Measurements from ENCODE around the gene GALK1.

The GALK1 gene

GRCh38 chr17:75751676-75752404 is 13.2 kb downstream of the GALK1 start:
- no peak for DNase-seq

- no peak for DNase-seq
Observed at GRCh38 chr17:75750661-75751423, 14.2 kb downstream of the GALK1 start.

DNA sequence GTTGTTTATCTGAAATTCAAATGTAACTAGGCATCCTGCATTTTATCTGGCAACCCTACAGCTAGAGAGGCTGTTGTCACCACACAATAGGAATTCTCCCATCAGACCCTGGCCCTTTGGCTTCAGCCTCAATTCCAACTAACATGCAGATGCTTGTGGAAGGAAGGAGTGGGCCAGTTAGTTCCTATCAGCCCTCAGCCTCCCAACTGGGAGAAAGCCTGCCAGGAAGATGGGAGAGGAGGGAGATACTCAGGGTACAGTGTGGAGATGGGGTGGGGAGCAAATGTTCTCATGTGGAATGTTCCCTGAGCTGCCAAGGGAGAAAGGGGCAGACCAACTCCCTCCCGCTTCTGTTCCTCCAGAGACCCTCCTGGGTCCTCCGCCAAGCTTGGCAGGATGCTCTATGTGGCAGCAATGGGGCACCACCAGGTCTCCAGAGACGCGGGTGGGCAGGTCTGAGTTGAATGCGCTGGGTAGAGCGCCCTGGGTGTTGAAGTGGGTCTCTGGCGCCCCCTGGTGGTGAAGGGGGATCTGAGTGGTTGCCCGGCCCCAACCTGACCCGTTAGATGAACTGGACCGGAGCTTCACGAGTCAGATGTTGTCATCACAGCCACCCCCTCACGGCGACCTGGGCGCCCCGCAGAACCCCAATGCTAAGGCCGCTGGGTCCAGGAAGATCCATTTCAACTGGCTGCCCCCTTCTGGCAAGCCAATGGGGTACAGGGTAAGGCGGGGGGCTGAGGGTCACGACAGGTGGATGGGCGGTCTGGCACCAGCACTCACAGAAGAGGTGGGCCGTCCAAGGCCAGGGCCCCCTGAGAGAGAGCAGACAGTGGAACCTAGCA is 15.2 kb downstream of the GALK1 start:
- DNase-seq = peak in 54 of 56 donors; percentile 28 to 95 (median 70)

DNA sequence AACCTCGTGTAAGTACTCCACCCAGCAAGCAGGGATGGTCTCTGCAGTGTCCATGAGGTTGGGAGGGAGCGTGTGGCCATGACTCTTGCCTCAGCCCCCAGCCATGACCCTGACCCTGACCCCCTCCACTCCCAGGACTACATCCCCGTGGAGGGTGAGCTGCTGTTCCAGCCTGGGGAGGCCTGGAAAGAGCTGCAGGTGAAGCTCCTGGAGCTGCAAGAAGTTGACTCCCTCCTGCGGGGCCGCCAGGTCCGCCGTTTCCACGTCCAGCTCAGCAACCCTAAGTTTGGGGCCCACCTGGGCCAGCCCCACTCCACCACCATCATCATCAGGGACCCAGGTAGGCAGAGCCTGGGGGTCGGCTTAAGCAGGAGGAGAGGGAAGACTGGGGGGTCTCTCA is 16.3 kb downstream of the GALK1 start:
- DNase-seq = no peak

DNA sequence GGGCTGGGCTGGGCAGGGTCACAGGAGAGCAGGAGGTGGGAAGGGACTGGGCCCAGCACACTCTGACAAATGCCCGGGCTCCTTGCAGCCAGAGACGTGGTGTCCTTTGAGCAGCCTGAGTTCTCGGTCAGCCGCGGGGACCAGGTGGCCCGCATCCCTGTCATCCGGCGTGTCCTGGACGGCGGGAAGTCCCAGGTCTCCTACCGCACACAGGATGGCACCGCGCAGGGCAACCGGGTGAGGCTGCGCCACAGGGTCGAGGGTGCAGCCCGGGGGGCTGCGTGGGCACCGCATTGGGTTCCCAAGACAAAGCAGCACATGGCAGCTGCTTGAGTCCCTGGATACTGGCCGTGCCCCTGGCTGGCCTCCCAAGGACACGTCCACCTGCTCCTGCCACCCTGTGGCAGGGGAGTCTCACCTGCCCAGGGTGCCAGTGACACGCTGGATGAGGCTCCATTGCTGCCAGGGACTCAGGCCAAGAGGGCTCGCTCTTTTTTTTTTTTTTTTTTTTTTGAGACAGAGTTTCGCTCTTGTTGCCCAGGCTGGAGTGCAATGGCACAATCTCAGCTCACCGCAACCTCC is 21.3 kb downstream of the GALK1 start:
- no peak for DNase-seq

- DNase-seq = no peak
Observed at GRCh38 chr17:75742337-75742736, 22.7 kb downstream of the GALK1 start.

- DNase-seq = no peak
Observed at GRCh38 chr17:75740631-75741077, 24.3 kb downstream of the GALK1 start.

GRCh38 chr17:75740215-75740614 is 24.8 kb downstream of the GALK1 start:
- DNase-seq = no peak

DNA sequence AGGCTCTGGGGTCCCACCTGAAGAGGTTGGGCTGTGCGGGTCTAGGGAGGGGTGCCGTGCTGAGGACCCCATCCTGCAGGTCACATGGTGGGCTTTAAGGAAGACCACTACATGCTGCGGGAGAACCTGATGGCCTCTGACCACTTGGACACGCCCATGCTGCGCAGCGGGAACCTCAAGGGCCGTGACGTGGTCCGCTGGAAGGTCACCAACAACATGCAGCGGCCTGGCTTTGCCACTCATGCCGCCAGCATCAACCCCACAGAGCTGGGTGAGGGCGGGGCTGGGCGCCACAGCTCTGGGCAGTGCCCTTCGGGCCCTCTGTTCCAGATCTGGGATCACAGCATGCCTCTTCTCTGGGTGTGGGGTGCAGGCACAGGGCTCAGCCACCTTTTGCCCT is 25.2 kb downstream of the GALK1 start:
- no peak for DNase-seq

- no peak for DNase-seq
Observed at GRCh38 chr17:75739174-75739573, 25.8 kb downstream of the GALK1 start.

DNA sequence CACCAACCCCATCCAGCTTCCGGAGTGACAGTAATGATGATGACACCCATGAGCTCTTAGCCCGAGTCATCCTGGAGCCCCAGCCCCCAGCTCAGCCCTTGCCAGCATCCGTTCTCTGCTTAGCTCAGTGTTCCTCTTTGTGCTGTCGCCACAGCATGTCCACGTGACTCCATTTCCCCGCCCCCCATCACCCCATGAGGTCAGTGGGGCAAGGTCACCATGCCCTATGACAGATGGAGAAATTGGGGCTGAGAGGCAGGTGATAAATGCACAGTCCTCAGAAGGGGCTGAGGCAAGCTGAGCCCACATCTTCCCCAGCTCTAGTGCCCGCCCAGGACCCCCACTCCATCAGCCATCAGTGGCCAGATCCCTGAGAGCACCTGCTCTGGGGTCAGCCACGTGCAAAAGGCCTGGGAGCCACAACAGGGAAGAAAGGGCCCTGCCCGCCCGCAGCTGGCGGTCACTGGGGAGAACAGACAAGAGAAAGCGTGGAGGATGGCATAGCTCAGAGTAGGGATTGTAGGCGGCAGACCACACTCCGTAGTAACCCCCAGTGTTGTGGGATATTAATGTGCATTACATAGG is 26.7 kb downstream of the GALK1 start:
- peak in 28 of 56 donors; percentile 3 to 71 (median 38) for DNase-seq

DNA sequence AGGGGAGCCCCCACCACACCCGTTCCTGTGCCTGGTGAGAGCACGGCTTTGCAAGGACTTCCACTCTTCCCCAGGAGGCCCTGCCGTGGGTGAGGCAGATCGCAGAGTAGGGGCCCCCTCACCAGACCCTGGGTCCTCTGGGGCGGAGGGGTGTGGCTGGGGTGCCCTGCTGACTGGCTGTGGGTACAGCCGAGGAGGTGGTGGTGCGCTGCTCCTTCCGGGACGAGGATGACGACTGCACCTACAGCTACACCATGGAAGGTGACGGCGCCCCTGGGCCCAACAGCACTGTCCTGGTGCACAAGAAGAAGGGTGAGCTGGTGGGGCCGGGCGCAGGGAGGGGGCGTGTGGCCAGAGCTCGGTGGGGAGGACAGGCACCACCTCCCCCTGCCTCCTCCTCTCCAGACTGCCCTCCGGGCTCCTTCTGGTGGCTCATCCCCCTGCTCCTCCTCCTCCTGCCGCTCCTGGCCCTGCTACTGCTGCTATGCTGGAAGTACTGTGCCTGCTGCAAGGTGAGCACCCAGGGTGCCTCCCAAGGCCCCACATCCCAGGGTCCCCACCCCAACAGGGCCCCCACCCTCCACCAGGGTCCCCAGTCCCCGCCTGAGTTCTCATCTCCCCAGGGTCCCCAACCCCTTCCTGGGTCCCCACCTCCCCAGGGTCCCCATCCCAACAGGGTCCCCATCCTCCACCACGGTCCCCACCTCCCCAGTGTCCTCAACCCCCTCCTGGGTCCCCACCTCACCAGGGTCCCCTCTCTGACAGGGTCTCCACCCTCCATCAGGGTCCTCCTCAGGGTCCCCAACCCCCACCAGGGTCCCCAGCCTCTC is 27.6 kb downstream of the GALK1 start:
- DNase-seq = no peak

DNA sequence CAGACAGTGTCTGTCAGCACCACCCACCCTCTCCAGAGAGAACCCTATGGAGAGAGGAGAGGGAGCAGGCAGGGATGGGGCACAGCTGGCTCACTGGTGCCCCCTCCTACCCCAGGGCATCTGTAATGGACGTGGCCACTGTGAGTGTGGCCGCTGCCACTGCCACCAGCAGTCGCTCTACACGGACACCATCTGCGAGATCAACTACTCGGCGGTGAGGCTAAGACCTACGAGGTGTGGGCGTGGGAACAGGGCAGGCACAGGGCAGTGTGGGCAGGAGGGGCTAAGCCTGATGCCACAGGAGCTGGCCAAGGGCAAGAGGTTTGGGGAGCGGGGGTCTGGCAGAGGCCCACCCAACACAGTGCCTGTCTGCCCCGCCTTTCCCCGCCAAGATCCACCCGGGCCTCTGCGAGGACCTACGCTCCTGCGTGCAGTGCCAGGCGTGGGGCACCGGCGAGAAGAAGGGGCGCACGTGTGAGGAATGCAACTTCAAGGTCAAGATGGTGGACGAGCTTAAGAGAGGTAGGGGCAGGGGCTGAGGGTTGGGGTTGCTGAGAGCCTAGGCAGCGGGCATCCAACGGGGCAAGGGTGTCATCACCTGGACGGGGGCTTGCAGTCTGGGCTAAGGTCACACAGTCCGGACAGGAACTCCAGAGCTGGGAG is 28.7 kb downstream of the GALK1 start:
- DNase-seq = no peak

- DNase-seq = no peak
Observed at GRCh38 chr17:75734674-75735294, 30.2 kb downstream of the GALK1 start.

- DNase-seq = no peak
Observed at GRCh38 chr17:75733471-75733870, 31.5 kb downstream of the GALK1 start.

GRCh38 chr17:75731716-75732498 is 33.1 kb downstream of the GALK1 start:
- DNase-seq = no peak

DNA sequence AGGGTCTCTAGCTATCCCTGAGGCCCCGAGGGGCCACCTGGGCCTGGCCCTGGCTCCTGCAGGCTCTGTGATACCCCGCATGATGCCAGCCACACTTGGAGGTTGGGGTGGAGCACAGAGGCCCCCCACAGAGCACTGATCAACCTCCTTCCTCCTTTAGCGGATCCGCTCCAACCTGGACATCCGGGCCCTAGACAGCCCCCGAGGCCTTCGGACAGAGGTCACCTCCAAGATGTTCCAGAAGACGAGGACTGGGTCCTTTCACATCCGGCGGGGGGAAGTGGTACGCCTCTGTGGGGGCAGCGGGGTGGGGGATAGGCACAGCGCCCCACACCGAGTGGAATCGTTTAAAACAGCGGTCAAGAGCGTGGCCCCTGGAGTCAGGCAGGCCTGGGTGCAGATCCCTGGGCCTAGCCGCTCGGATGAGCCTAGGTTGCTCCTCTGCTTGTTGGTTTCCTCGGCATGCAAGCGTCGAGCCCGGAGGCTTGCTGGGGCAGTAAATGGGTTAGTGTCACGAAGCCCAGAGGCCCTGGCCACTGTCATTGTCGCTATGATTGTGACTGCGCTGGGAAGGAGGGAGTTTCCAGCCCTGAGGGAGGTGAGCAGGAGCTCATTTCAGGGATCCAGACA is 33.8 kb downstream of the GALK1 start:
- DNase-seq = no peak

DNA sequence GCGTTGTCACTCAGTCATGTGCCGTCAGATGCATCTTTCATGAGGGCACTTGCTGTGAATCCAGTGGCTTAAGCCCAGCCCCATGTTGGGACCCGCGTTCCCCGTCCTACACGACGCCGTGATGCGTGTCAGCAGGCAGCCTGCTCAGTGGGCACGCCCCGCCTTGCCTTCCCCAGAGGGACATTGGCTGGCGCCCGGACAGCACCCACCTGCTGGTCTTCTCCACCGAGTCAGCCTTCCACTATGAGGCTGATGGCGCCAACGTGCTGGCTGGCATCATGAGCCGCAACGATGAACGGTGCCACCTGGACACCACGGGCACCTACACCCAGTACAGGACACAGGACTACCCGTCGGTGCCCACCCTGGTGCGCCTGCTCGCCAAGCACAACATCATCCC is 34.9 kb downstream of the GALK1 start:
- DNase-seq = no peak

All from amygdala (tissue), 56 donors.